GM21515 (cell line): ENCODE measurements around the gene JMJD1C.
A peak's percentile ranks its signal among the peaks of the same experiment; 100 is the strongest.
"Not testable (repeated sequence)": the region's sequence is repeated elsewhere in the genome, so short reads cannot be mapped to it uniquely, and the experiment has no call there.

Experiments
- ATAC-seq: cut with Tn5 transposase; IDR thresholded peaks from one replicate; pipeline ENCODE4 v1.9.1; 2021; ENCODE audit not compliant: unreplicated experiment

JMJD1C gene

GRCh38 chr10:63410633-63411032, 55.1 kb downstream of the JMJD1C start:
- ATAC-seq, result no peak

- ATAC-seq, result no peak
Measured at GRCh38 chr10:63409465-63410027, 56.2 kb downstream of the JMJD1C start.

GRCh38 chr10:63407136-63407662, 58.6 kb downstream of the JMJD1C start:
- no peak for ATAC-seq

GRCh38 chr10:63396133-63396761, 69.5 kb downstream of the JMJD1C start:
- ATAC-seq, result no peak

- ATAC-seq, result no peak
Measured at GRCh38 chr10:63393050-63393449, 72.7 kb downstream of the JMJD1C start.

- no peak for ATAC-seq
Measured at GRCh38 chr10:63392224-63392623, 73.6 kb downstream of the JMJD1C start.

GRCh38 chr10:63391812-63392211, 74.0 kb downstream of the JMJD1C start:
- ATAC-seq, result no peak

- no peak for ATAC-seq
Measured at GRCh38 chr10:63390521-63390920, 75.3 kb downstream of the JMJD1C start.

GRCh38 chr10:63388421-63389031, 77.3 kb downstream of the JMJD1C start:
- ATAC-seq, result peak; percentile 65

GRCh38 chr10:63385254-63385653, 80.5 kb downstream of the JMJD1C start:
- no peak for ATAC-seq

GRCh38 chr10:63384675-63385074, 81.1 kb downstream of the JMJD1C start:
- ATAC-seq, result no peak

GRCh38 chr10:63384001-63384400, 81.8 kb downstream of the JMJD1C start:
- no peak for ATAC-seq

- ATAC-seq, result no peak
Measured at GRCh38 chr10:63383141-63383540, 82.6 kb downstream of the JMJD1C start.

- no peak for ATAC-seq
Measured at GRCh38 chr10:63382066-63382465, 83.7 kb downstream of the JMJD1C start.

- ATAC-seq, result not testable (repeated sequence)
Measured at GRCh38 chr10:63377305-63377661, 88.5 kb downstream of the JMJD1C start.

- peak; percentile 96 for ATAC-seq
Measured at GRCh38 chr10:63376560-63377304, 89.0 kb downstream of the JMJD1C start.

GRCh38 chr10:63375859-63376258, 89.9 kb downstream of the JMJD1C start:
- no peak for ATAC-seq

- ATAC-seq, result no peak
Measured at GRCh38 chr10:63375458-63375857, 90.3 kb downstream of the JMJD1C start.

GRCh38 chr10:63374991-63375390, 90.8 kb downstream of the JMJD1C start:
- ATAC-seq, result no peak

GRCh38 chr10:63373176-63373575, 92.6 kb downstream of the JMJD1C start:
- no peak for ATAC-seq

GRCh38 chr10:63369711-63370110, 96.1 kb downstream of the JMJD1C start:
- no peak for ATAC-seq

- ATAC-seq, result no peak
Measured at GRCh38 chr10:63368365-63368764, 97.4 kb downstream of the JMJD1C start.
